K562 (cell line): Measurements from ENCODE around the gene MRPS5. TPM values are rescaled to one million over a fixed set of nuclear protein-coding genes. Genes with fewer than 3 reads are reported as not detected.

ENCODE experiments used
- ERF ChIP-seq: fragments of 450-650 bp; formaldehyde crosslinking; IDR thresholded peaks from 2 replicates; pipeline ENCODE4 v1.4.0; 2020; ENCODE audit warnings: mild to moderate bottlenecking, mixed read lengths
- ESRRA ChIP-seq: fragments of 450-650 bp; IDR thresholded peaks from 2 replicates; pipeline ENCODE4 v1.6.1; 2014; ENCODE audit warnings: low read depth, mild to moderate bottlenecking, moderate library complexity, borderline replicate concordance
- ETV5 ChIP-seq: sonication (generic); formaldehyde crosslinking; IDR thresholded peaks from 2 replicates; pipeline ENCODE4 v1.4.0; 2020; ENCODE audit warnings: low read depth, mild to moderate bottlenecking, missing genetic modification reagents
- FIP1L1 ChIP-seq: fragments of 200-400 bp; formaldehyde crosslinking; IDR thresholded peaks from 2 replicates; pipeline ENCODE4 v1.6.1; 2018; ENCODE audit warnings: mild to moderate bottlenecking, low read depth, low read length; ENCODE audit not compliant: poor library complexity, severe bottlenecking
- FOXJ3 ChIP-seq: sonication (generic); formaldehyde crosslinking; IDR thresholded peaks from 2 replicates; pipeline ENCODE4 v1.4.0; 2020; ENCODE audit warnings: mild to moderate bottlenecking, missing genetic modification reagents
- FOXP1 ChIP-seq: sonication (generic); formaldehyde crosslinking; IDR thresholded peaks from 2 replicates; pipeline ENCODE4 v1.8.0; 2022; ENCODE audit warnings: mild to moderate bottlenecking, missing genetic modification reagents
- NONO ChIP-seq, 2 experiments: fragments of 200-400 bp in 1 of 2; fragments of 450-650 bp in 1 of 2; formaldehyde crosslinking in 1 of 2; IDR thresholded peaks; 2 replicates each; pipeline ENCODE4 v1.6.1; 2017; ENCODE audit warnings: low read depth in 2 of 2, mild to moderate bottlenecking in 2 of 2, moderate library complexity in 2 of 2, low read length in 1 of 2
- PHF21A ChIP-seq: fragments of 450-650 bp; IDR thresholded peaks from 2 replicates; pipeline ENCODE4 v1.6.1; 2017; ENCODE audit warnings: low read depth, borderline replicate concordance
- SMARCB1 ChIP-seq: IDR thresholded peaks from 2 replicates; pipeline ENCODE4 v1.6.1; 2011; ENCODE audit warnings: improper control_type of control experiment, low read depth; ENCODE audit not compliant: insufficient read length
- TAF15 ChIP-seq: fragments of 200-400 bp; formaldehyde crosslinking; IDR thresholded peaks from 2 replicates; pipeline ENCODE4 v1.6.1; 2017; ENCODE audit warnings: mild to moderate bottlenecking, low read depth, low read length, moderate library complexity
- polyA plus RNA-seq, 8 experiments: library from polyadenylated mRNA; depleted of rRNA in 4 of 8; stranded (reverse) in 5 of 8; unstranded in 3 of 8; fragments of >200 nt; fragmentation: Nextera tagmentation in 2 of 8; fragmentation: Illumina TruSeq in 1 of 8; extraction: Ambion mirVana in 2 of 8; extraction: Trizol in 1 of 8; gene quantifications; 2 replicates each; pipeline versions ENCODE4 v1.2.1 to v1.2.3, GENCODE V29; 2011 to 2014; ENCODE audit warnings: inconsistent platforms in 1 of 8, missing spikeins in 1 of 8
- total RNA-seq, 7 experiments: library from RNA; depleted of rRNA in 6 of 7; stranded (reverse); fragments of >200 nt in 6 of 7; fragmentation: Illumina TruSeq in 2 of 7; extraction: Trizol in 2 of 7; gene quantifications; 2 replicates each; pipeline versions ENCODE4 v1.2.1 to v1.2.3, GENCODE V29; 2011 to 2021; ENCODE audit warnings: low replicate concordance in 1 of 7
- TF ChIP-seq, protein P1 (sequence below): fragments of 450-650 bp; IDR thresholded peaks from 2 replicates; pipeline ENCODE4 v1.6.1; 2016
- TF ChIP-seq, protein P2 (sequence below): fragments of 250-450 bp; sonication (Bioruptor Pico); IDR thresholded peaks from 2 replicates; pipeline ENCODE4 v1.8.0; 2022; ENCODE audit warnings: moderate library complexity, mild to moderate bottlenecking, inconsistent platforms
- TF ChIP-seq, protein P3 (sequence below): fragments of 250-450 bp; sonication (Bioruptor Pico); IDR thresholded peaks from 2 replicates; pipeline ENCODE4 v1.4.0; 2020; ENCODE audit warnings: mild to moderate bottlenecking, moderate library complexity

MRPS5 gene
- total and polyA plus RNA-seq, 9 of the 15 experiments (the other 6 are each of a cell fraction or from before 2014, with no cell fraction given): 85.0 to 162 (median 118) TPM

DNA sequence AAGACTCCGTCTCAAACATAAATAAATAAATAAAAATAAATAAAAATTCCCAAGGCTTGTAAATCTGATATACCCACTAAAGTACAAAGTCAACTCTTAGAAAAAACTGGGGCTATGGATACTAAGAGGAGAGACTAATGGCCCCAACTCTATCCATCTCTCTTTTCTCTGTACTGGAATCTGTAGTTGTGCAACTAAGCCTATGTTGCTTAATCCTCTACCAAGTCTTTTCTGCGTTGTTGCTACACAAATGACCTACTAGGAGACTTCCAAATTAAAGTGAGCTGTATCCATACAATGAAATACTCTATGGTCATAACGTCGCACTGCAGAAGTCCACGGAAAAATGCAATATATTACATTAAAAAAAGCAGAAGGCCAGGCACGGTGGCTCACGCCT is 8.1 kb downstream of the MRPS5 start (continued):
- no peak for TF ChIP-seq FOXP1
- TF ChIP-seq ETV5: no peak
- no peak for TF ChIP-seq SMARCB1
- no peak for TF ChIP-seq PHF21A
- no peak for TF ChIP-seq NONO (IDR thresholded peaks at IDR 0.05; ENCODE audit: low read depth in 2 of 2, low read length in 1 of 2)
- TF ChIP-seq, protein P1, sequence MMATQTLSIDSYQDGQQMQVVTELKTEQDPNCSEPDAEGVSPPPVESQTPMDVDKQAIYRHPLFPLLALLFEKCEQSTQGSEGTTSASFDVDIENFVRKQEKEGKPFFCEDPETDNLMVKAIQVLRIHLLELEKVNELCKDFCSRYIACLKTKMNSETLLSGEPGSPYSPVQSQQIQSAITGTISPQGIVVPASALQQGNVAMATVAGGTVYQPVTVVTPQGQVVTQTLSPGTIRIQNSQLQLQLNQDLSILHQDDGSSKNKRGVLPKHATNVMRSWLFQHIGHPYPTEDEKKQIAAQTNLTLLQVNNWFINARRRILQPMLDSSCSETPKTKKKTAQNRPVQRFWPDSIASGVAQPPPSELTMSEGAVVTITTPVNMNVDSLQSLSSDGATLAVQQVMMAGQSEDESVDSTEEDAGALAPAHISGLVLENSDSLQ: no peak
- TF ChIP-seq, protein P2, sequence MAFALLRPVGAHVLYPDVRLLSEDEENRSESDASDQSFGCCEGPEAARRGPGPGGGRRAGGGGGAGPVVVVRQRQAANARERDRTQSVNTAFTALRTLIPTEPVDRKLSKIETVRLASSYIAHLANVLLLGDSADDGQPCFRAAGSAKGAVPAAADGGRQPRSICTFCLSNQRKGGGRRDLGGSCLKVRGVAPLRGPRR: no peak
- TF ChIP-seq FOXJ3 (CRISPR knock-in tag): no peak
- no peak for TF ChIP-seq ERF (CRISPR knock-in tag)
- TF ChIP-seq, protein P3, sequence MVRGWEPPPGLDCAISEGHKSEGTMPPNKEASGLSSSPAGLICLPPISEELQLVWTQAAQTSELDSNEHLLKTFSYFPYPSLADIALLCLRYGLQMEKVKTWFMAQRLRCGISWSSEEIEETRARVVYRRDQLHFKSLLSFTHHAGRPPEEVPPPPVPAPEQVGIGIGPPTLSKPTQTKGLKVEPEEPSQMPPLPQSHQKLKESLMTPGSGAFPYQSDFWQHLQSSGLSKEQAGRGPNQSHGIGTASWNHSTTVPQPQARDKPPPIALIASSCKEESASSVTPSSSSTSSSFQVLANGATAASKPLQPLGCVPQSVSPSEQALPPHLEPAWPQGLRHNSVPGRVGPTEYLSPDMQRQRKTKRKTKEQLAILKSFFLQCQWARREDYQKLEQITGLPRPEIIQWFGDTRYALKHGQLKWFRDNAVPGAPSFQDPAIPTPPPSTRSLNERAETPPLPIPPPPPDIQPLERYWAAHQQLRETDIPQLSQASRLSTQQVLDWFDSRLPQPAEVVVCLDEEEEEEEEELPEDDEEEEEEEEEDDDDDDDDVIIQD (CRISPR knock-in tag): no peak
- no peak for TF ChIP-seq TAF15
- no peak for TF ChIP-seq FIP1L1
- TF ChIP-seq ESRRA: no peak
